ENCODE results near the gene RPS15A.
"Not testable (repeated sequence)": the region's sequence is repeated elsewhere in the genome, so short reads cannot be mapped to it uniquely, and the experiment has no call there.

GRCh38 chr16:18767217-18767616 lies 22.9 kb downstream of the RPS15A start:
- TF ChIP-seq CTCF (IDR thresholded peaks at IDR 0.05; ENCODE audit: control extremely low read depth in 1 of 3, insufficient read depth in 1 of 3, low read depth in 1 of 3, low read length in 3 of 3); SRF (IDR thresholded peaks at IDR 0.05; ENCODE audit: low read depth, low read length); MAX (IDR thresholded peaks at IDR 0.05): not testable (repeated sequence)
